Loucy (cell line): ENCODE data around the gene SMURF1.

Experiments used
- CTCF ChIP-seq: fragments of 200-600 bp; sonication (generic); conservative IDR thresholded peaks from 2 replicates; pipeline ENCODE4 v1.5.1; 2014; ENCODE audit warnings: mild to moderate bottlenecking, antibody characterized with exemption, low read length
- EZH2phosphoT487 ChIP-seq: fragments of 200-600 bp; IDR thresholded peaks from 2 replicates; pipeline ENCODE4 v1.6.1; 2018; ENCODE audit warnings: antibody characterized with exemption, mild to moderate bottlenecking, moderate library complexity, borderline replicate concordance

- TF ChIP-seq CTCF (no peak), EZH2phosphoT487 (no peak)
Measured at GRCh38 chr7:99095698-99096097, 48.2 kb downstream of the SMURF1 start.
